C4-2B (cell line): ENCODE results near the gene HSPA9.

Source experiments
- ZFX ChIP-seq: fragments of 450-650 bp; IDR thresholded peaks from 2 replicates; pipeline ENCODE4 v1.6.1; 2017
- TF ChIP-seq, protein P1 (sequence below): fragments of 450-650 bp; conservative IDR thresholded peaks from 2 replicates; pipeline ENCODE4 v1.5.1; 2017; ENCODE audit warnings: mild to moderate bottlenecking

DNA sequence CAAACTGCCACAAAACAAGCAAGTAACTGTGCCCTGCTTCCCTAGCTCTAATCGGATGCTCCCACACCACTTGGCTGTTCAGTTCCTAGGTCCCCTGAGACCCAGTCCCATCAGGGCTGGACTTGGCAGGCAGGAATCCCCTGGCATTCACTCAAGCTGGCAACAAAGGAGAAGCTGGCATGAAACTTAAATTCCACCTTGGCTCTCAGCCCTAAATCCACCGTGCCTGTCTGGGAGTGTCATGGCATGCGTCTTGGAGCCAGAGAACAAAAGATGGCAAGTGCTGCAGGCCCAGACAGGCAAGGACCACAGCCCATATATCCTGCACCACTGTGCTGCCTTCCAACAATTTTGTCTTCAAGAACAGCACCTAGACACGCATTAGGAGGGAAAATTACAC, 70.4 kb downstream of the HSPA9 start:
- TF ChIP-seq, protein P1, sequence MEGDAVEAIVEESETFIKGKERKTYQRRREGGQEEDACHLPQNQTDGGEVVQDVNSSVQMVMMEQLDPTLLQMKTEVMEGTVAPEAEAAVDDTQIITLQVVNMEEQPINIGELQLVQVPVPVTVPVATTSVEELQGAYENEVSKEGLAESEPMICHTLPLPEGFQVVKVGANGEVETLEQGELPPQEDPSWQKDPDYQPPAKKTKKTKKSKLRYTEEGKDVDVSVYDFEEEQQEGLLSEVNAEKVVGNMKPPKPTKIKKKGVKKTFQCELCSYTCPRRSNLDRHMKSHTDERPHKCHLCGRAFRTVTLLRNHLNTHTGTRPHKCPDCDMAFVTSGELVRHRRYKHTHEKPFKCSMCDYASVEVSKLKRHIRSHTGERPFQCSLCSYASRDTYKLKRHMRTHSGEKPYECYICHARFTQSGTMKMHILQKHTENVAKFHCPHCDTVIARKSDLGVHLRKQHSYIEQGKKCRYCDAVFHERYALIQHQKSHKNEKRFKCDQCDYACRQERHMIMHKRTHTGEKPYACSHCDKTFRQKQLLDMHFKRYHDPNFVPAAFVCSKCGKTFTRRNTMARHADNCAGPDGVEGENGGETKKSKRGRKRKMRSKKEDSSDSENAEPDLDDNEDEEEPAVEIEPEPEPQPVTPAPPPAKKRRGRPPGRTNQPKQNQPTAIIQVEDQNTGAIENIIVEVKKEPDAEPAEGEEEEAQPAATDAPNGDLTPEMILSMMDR = no peak
- TF ChIP-seq ZFX = no peak
